ENCODE data around the gene OR51S1.
A peak's percentile ranks its signal among the peaks of the same experiment; 100 is the strongest.
"Not testable (repeated sequence)": the region's sequence is repeated elsewhere in the genome, so short reads cannot be mapped to it uniquely, and the experiment has no call there.

Gene OR51S1, protein sequence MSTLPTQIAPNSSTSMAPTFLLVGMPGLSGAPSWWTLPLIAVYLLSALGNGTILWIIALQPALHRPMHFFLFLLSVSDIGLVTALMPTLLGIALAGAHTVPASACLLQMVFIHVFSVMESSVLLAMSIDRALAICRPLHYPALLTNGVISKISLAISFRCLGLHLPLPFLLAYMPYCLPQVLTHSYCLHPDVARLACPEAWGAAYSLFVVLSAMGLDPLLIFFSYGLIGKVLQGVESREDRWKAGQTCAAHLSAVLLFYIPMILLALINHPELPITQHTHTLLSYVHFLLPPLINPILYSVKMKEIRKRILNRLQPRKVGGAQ

DNA sequence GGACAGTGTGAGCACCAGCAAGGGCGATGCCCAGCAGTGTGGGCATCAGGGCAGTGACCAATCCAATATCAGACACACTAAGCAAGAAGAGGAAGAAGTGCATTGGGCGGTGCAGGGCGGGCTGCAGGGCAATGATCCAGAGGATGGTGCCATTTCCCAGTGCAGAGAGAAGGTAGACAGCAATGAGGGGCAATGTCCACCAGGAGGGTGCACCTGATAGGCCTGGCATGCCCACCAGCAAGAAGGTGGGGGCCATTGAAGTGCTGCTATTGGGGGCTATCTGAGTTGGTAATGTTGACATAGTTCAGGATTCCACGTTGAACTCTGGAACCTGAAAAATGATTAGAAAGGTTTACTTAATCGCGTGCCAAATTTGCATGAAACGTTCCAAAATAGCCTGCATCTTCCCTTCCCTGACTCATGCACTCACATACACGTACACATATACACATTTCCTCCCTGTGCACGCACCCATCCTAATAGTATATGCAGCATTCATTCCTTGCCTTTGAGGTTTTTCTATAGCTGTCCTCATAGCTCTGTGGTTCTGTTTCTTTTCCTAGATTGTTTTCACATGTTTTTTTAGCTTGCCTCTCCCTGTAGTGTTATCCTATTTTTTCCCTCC is at the start of gene OR51S1:
TSS of gene OR51S1 (minus strand) at position 301 of the 625 bp plus-strand sequence. CDS start at position 301, 0 bp downstream.
- DNase-seq: no peak

DNA sequence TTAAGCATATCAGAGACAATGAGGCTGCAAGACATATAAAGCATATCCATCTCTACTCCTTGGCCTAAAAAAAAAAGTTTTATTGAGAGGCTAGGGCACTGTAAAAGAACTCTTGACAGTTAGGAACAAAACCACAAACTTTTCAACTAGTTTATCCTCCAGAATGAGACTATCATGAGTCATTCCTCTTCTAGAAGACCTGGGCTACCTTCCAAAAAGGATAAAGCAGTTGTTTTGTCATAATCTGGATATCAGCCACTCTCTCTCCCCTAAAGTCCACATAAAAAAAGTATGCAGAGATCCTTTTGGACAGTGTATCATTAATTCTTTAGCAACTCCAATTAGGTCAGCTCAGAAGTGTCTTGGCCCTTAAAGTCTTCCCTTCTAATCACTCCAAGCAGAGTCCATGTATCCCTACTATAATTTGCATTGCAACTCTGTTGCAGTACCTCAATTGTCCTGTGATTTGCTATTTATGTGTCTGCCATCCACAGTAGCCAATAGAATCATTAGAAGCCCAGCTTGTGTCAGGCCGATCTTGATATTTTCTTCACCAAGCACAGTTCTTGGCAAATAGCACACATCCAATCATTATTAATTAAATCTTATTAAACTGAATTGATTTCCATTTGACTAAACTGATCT is 43.1 kb upstream of the OR51S1 start:
- DNase-seq: no peak

DNA sequence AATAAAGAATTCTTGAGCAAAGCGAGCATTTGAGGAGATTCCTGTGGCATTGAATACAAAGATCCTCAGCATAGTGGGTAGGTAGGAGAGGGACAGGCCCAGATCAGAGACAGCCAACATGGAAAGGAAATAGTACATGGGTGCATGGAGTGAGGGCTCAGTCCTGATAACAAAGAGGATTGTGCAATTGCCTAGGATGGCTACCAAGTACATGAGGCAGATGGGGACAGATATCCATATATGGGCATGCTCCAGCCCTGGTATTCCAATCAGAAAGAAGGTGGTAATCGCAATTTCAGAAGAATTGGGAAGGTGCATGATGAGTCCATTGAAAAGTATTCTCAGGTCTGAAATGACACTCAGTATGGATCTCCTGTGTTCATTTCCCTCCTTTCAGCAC is 41.3 kb upstream of the OR51S1 start:
- DNase-seq: no peak

DNA sequence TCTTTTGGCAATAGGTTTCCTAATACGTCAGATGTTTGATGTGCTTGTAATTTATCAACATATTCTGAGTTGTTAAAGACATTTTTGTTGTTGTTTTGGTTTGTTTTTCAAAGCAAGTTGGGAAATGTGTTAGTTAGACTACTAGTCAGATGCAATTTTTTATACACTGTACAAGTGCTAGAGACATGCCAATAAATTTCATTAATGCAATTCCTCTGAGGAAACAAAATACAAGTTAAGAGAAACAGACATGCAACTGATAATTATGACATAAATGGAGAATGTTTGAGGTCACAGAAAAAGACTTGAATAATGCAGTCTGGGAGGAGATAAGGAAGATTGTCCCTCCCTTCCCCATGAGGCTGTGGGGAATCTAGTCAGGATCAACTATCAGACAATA is 38.6 kb upstream of the OR51S1 start:
- no peak for DNase-seq

DNA sequence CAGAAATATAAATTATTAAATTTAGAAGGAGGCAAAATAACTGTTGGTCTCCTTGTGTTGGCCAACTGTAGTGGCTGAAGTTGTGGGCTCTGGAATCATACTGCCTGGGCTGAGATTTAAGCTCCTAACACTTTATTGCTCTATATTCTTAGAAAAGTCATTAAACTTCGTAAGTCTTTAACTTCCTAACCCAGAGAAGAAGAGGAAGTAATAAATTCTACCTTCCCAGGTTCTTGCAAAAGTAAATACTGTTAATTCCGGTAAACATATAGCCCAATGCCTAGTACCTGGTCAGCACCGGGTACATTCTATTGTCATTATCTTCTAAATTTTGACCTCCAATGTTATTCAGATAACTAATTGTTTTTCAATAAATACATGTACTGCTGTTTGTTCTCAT is 37.2 kb upstream of the OR51S1 start:
- no peak for DNase-seq

DNA sequence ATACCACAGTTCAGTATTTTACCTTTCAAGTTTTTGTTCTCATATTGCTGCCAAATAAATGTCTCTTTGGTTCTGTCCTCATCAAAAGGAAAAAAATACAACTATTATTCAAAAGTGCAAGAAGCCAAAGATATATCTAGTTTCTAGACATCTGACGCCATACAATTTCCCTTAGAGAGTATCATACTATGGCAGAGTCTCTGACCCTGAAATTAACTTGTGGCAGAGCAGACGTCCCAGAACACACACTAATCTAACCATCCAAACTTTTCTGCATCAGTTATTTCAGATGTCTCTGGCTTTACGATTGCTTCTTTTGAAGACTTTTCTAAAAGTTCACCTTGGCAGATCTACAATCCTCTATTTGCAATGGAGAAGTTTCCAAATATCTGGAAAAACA is 35.4 kb upstream of the OR51S1 start:
- no peak for DNase-seq

DNA sequence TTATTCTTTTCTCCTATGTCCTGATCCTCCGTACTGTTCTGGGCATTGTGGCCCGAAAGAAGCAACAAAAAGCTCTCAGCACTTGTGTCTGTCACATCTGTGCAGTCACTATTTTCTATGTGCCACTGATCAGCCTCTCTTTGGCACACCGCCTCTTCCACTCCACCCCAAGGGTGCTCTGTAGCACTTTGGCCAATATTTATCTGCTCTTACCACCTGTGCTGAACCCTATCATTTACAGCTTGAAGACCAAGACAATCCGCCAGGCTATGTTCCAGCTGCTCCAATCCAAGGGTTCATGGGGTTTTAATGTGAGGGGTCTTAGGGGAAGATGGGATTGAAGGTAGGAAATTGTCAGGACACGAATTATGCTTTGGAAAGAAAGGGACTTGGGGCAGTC is 33.5 kb upstream of the OR51S1 start:
- no peak for DNase-seq

DNA sequence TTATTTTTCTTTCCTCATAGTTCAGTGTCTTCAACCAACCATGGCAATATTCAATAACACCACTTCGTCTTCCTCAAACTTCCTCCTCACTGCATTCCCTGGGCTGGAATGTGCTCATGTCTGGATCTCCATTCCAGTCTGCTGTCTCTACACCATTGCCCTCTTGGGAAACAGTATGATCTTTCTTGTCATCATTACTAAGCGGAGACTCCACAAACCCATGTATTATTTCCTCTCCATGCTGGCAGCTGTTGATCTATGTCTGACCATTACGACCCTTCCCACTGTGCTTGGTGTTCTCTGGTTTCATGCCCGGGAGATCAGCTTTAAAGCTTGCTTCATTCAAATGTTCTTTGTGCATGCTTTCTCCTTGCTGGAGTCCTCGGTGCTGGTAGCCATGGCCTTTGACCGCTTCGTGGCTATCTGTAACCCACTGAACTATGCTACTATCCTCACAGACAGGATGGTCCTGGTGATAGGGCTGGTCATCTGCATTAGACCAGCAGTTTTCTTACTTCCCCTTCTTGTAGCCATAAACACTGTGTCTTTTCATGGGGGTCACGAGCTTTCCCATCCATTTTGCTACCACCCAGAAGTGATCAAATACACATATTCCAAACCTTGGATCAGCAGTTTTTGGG is 33.0 kb upstream of the OR51S1 start, which contains the start of gene OR51T1:
TSS of gene OR51T1 (plus strand) at position 41 of the 641 bp plus-strand sequence. CDS start at position 41, 0 bp downstream.
- DNase-seq: no peak

DNA sequence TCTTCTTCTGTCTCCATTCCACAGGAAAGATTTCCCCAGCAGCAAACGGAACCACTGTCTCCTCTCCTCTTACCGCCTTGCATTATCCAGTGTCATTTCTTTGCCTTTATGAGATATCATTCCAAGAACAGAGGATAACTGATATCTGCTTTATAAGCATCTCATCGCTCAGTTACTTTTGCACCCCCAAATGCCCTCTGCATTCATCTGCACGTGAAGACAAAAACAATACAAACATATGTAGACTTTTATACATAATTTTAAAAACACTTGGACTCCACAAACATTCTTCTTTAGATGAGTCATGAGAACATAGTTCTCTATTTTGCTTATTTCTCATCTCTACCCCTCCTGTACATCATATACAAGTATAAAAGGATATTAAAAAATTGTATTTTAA is 32.2 kb upstream of the OR51S1 start:
- no peak for DNase-seq

DNA sequence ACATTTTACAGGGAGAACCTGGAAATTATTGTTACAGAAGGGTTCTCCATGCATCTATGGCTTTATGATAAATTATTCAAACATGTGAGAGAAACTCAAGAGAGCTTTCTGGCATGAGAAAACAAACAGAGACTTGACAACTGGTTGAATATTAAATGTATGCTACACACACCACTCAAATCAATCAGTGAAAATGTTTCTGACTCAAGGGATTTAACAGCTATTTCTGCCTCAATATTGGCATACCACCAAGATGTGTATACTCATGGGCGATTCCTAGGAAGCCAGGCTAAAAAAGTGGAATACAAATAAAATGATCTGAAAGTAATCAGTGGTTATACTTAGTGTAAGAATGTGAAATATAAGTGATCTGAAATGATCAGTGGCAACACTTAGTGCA is 16.8 kb upstream of the OR51S1 start:
- DNase-seq: peak; percentile 79

DNA sequence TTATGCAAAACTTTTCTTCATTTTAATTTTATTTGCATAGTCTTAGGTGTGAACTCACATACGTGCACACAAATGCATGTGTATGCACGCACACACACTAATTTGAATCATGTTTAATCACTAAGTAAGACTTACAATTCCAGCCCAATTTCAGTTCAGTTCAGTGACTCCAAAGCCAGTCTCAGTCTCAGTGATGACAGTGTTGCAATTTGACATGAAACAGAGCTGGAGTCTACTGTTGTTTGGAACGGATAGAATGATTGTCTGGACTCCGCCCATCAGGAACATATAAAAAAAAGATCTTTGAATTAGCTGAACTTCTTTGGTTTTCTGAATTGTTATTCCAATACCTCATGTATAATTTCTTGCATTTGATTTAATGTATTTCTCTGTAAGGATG is 14.9 kb upstream of the OR51S1 start:
- no peak for DNase-seq

DNA sequence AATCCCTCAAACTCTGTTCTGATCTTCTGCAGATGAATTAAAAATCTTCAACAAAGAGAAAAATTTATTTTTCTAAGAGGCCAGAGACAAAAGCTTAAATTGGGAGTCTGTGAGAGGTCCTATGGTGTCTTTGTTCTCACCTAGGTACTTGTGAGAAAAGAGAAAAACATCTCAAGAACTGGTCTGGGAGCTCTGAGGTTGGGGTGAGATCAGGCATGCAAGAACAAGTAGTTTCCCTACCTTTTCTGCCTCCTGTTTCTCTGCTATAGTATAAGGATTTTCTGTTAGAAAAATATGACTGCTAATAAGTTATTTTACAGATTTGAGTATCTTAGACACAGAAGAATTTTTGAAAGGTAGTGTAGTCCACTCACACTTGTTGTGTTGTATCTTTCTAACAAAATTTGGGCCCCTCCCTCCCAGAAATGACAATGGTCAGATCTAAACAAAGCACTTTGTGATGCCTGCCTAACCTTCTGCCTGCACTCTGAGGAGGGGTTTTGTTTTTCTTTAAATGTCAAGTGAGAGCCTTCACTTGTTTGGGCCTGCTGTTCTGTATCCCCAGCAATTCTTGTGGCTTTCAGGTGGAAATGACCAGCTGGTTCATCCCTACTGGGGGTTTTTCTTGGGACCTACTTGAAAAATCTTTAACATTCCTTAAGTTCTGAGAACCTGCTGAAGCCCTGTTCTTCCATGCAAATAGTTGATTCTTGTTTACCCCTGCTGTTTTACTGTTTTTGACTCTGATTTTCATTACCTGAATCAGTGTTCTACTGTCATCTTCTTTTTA is 13.6 kb upstream of the OR51S1 start:
- peak; percentile 50 for DNase-seq

DNA sequence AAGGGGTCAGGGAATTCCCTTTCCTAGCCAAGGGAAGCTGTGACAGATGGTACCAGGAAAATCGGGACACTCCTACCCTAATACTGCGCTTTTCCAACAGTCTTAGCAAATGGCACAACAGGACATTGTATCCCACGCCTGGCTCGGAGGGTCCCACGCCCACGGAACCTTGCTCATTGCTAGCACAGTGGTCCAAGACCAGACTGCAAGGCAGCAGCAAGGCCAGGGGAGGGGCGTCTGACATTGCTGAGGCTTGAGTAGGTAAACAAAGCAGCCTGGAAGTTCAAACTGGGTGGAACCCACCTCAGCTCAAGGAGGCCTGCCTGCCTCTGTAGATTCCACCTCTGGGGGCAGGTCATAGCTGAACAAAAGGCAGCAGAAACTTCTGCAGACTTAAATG is 5.3 kb upstream of the OR51S1 start:
- DNase-seq: not testable (repeated sequence)

DNA sequence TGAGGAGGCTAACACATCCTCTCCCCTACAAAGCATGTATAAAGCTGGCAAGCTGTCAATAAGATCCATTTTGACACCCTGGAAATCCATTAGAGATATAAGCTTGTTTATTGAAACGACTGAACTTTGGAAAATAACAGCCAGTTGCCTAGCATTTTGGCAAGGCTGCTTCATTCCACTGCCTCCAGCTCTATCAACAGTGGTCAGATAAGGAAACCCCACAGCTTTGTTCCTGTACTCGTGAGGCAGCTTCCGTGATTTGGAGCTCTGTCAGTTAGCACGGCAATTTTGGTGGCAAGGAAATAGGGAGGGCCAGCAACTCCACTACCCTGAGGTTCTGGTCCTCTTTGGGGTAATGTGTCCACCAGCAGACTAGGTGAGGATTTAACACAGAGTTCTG is 2.0 kb upstream of the OR51S1 start:
- no peak for DNase-seq

DNA sequence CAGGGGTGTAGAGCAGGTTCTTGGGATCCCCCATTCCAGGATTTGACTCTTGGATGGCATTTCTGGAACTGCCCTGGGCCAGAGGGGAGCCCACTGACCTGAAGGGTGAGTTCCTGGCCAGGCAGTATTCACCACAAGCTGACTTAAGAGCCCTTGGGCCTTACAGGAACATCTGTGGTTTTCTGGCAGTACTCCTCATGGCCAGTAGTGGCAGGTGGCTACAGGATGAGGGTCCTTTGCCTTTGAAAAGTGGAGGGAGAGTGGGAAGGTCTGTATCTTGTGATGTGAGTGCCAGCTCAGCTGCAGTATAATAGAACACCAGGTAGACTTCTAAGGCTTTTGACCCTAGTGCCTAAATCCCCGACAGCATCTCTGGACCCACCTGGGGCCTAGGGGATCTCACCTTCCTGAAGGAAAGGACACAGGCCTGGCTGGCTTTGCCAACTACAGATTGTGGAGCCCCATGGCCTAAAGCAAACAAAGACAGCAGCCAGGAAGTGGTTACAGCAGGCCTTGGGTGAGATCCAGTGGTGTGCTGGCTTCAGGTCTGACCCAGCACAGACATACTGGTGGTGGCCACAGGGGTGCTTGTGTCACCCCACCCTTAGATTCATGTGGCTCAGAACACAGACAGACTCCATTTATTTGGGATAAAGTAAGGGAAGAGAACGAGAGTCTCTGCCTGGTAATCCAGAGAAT is 9.0 kb downstream of the OR51S1 start:
- DNase-seq: no peak

DNA sequence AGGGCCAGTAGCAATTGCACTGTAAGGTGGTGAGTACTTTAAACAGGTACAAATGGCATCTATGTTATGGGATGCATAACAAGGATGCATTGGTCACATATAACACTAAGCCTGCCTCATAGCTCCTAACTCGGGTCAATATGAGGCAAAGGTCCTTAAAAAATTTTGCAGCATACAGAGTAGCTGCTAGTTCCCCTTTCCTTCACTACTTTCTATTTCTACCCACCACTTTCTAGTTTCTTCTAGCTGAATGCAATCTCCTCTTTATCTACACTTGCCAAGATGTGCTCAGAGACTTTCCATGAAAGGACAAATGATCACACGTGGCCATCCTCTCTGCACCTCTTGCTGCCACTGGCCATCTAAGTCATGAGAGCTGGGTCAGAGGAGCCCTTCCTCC is 18.1 kb downstream of the OR51S1 start:
- no peak for DNase-seq

DNA sequence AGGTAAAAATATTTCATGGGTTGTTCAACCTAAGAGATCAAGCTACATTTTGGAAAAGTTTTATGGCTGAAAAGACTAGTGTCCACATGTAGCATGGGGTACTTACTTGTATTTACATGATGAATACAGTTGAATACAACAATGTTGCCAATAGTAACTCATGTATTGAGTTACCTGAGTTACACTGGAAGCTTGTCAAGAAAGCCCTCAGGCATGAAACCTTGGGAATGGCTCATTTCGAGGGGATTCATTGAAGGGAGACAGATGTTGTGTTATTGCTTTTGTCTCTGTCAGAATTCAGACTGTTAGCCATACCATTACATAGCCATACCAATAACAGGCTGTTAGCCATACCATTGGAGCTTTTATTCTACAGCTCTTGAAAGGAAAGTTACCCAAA is 18.7 kb downstream of the OR51S1 start:
- peak; percentile 46 for DNase-seq

DNA sequence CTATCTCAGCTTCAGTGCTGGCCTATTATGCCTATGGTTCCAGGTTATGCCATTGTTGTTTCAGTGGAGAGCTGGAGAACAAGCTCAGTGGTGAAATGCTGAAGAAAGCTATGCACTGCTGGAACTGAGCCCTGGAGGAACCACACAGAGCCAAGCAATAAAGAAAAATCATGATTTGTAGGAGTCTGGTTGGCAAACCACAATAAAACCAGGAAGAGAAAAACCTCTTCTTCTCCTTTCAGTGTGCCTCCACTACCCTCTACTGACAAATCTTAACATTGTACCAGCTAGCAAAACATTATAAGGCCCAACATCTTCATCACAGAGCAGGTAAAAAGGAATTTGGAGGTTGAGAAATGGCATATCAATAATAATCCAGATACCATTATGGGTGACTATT is 22.6 kb downstream of the OR51S1 start:
- no peak for DNase-seq

DNA sequence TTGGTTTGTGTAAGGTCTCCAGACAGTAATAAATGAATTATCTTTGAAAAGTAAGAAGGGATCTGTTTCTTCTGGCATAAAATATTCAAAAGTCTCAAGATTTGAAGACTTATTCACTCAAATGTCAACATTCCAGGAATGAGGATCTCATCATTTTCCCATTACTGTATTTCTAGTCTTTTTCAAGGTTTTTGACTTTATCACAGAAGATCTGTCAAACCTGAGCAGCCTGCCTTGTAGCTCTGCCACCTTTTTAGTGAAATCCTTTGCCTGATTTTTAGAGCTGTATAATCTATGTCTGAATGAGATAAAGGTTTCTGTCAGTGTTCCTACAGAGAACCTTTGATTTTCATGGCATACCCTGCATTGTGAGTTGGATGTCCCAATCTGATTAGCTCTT is 23.9 kb downstream of the OR51S1 start:
- no peak for DNase-seq

DNA sequence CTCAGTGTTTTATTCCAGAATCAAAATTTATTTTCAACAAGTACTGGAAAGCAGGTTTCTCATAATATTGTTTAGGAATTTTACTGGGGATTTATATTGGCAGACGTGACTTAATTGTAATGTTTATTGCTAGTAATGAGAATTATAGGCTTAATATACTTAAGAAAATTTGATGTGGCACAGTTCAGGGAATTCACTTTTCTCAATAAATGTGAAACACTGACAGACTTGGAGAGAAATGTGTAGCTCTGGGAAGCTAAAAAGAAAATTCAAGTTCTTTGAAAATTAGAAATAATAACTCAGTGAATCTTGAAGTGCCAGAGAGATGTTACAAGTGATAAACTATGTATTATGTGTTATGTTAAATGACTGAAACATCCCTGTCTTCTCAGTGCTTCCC is 28.0 kb downstream of the OR51S1 start, which contains the start of gene OR51F2:
TSS of gene OR51F2 (plus strand) at position 301 of the 400 bp plus-strand sequence. CDS start 101 bp downstream, outside the sequence.
- no peak for DNase-seq

DNA sequence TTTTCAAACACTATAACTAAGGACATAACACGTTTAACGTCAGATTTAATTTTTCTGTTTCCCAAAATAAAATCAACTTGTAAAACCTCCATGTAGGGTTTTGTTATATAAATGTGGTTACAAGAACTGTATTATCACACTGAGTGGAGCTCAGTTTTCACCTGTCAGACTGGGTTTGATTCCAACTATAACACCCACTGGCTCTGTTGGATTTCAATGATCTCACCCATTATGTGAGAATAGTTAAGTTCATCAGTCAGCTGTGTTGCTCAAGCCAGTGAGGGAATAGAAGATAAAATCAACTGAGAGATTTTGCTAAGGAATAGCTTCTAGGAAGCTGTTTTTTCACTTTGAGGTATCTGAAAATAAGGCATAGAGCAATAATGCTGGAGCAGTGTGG is 39.8 kb downstream of the OR51S1 start:
- no peak for DNase-seq

DNA sequence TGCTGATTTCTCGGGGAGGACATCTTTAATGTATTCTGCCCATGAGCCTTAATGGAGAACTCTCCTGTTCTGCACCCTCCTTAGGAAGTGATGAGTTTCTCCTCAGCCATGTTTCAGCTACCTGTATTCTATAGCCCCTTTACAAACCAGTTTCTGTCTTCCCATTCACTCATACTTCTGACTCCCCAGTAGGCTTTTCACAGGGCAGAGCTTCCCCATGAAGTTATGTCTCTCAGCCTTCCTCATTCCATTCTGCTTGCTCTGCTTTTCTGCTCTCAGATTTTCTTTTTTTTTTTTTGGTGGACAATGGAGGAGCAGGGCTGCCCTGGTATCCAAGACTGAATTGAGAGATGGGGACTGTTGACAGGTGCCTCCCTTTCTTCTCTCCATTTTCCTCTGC is 40.5 kb downstream of the OR51S1 start:
- DNase-seq: no peak

Measured in DMS79 treated with DMSO at 0.1 percent for 48 hours (cell line).